Thoracic aorta (tissue), 2 donors: ENCODE measurements around the gene TRPM2. TPM values are rescaled to one million over a fixed set of nuclear protein-coding genes. Genes with fewer than 3 reads are reported as not detected.

Source experiments
- ATAC-seq: fragments of 150-250 bp; one replicate; pipeline ENCODE4 v1.8.0; 2017; ENCODE audit warnings: low read depth; ENCODE audit not compliant: insufficient number of reproducible peaks, low FRiP score
- DNase-seq: peaks from one replicate; pipeline ENCODE4 v3.0.0-alpha.2; 2020; ENCODE audit warnings: low spot score
- H3K27ac ChIP-seq, 2 donors: fragments of 200-600 bp; sonication (generic); 1 replicate in 1 of 2; 2 replicates in 1 of 2; pipeline ENCODE4 v1.5.1; 2016; ENCODE audit warnings: mild to moderate bottlenecking in 2 of 2, moderate library complexity in 2 of 2
- H3K27me3 ChIP-seq: fragments of 200-600 bp; sonication (generic); replicated peaks from 2 replicates; pipeline ENCODE4 v1.6.0; 2016; ENCODE audit warnings: mild to moderate bottlenecking; ENCODE audit not compliant: insufficient read depth
- H3K36me3 ChIP-seq: fragments of 200-600 bp; sonication (generic); one replicate; pipeline ENCODE4 v1.5.1; 2016
- H3K4me1 ChIP-seq, 2 donors: fragments of 200-600 bp; sonication (generic); 1 replicate in 1 of 2; 2 replicates in 1 of 2; pipeline versions ENCODE4 v1.5.1 to v1.6.0; 2016; ENCODE audit warnings: low read depth in 2 of 2, mild to moderate bottlenecking in 1 of 2; ENCODE audit not compliant: control insufficient read depth in 1 of 2
- H3K4me3 ChIP-seq: fragments of 200-600 bp; sonication (generic); 2 replicates; pipeline ENCODE4 v1.5.1; 2016; ENCODE audit warnings: mild to moderate bottlenecking
- H3K9me3 ChIP-seq: fragments of 200-600 bp; sonication (generic); 2 replicates; pipeline ENCODE4 v1.5.1; 2016
- CTCF ChIP-seq: fragments of 200-600 bp; sonication (generic); IDR thresholded peaks from one replicate; pipeline ENCODE4 v1.5.1; 2019; ENCODE audit warnings: antibody characterized with exemption
- total RNA-seq, 2 donors: library from RNA; depleted of rRNA; stranded (reverse); fragments of >200 nt; gene quantifications; one replicate each; pipeline versions ENCODE4 v1.1.0 to v1.2.3, GENCODE V29; 2016

Gene TRPM2
- total RNA-seq, 2 donors from 2014 or later, result 10.4 to 12.9 TPM

- Histone ChIP-seq H3K4me3 (no peak overlapping the region), H3K9me3 (no peaks in the 10 kb centered on the region), H3K4me1 (peaks cover 0 to 5% of the 10 kb centered on the region in 2 donors), H3K36me3 (no peaks in the 10 kb centered on the region), H3K27ac (no peak overlapping the region), H3K27me3 (no peaks in the 10 kb centered on the region)
- no peak for TF ChIP-seq CTCF
- ATAC-seq (no peak), DNase-seq (no peak)
Observed at GRCh38 chr21:44365967-44366585, 12.7 kb downstream of the TRPM2 start.

GRCh38 chr21:44366586-44367211 is 13.3 kb downstream of the TRPM2 start:
- H3K36me3 ChIP-seq, result no peaks in the 10 kb centered on the region
- no peaks in the 10 kb centered on the region for H3K9me3 ChIP-seq
- no peak for TF ChIP-seq CTCF
- H3K4me1 ChIP-seq, result peaks cover 0 to 5% of the 10 kb centered on the region in 2 donors
- H3K27me3 ChIP-seq, result no peaks in the 10 kb centered on the region
- no peak for ATAC-seq
- DNase-seq, result no peak
- H3K4me3 ChIP-seq, result no peak overlapping the region
- H3K27ac ChIP-seq, result no peak overlapping the region

GRCh38 chr21:44368711-44369446 is 15.5 kb downstream of the TRPM2 start:
- no peak for DNase-seq

GRCh38 chr21:44370027-44370735 is 16.8 kb downstream of the TRPM2 start:
- Histone ChIP-seq H3K27me3 (no peaks in the 10 kb centered on the region), H3K36me3 (no peaks in the 10 kb centered on the region), H3K9me3 (no peaks in the 10 kb centered on the region), H3K27ac (no peak overlapping the region), H3K4me1 (peaks cover 0 to 5% of the 10 kb centered on the region in 2 donors), H3K4me3 (no peak overlapping the region)
- TF ChIP-seq CTCF, result no peak
- DNase-seq (no peak), ATAC-seq (no peak)

More at GRCh38 chr21:44368711-44369446, 15.5 kb downstream of the TRPM2 start:
- no peak for TF ChIP-seq CTCF
- no peak for ATAC-seq
- H3K9me3 ChIP-seq, result no peaks in the 10 kb centered on the region
- H3K4me1 ChIP-seq, result peaks cover 0 to 5% of the 10 kb centered on the region in 2 donors
- H3K36me3 ChIP-seq, result no peaks in the 10 kb centered on the region
- no peak overlapping the region for H3K27ac ChIP-seq
- no peaks in the 10 kb centered on the region for H3K27me3 ChIP-seq
- no peak overlapping the region for H3K4me3 ChIP-seq
